A673 (cell line): Measurements from ENCODE around the gene KLK12. TPM values are rescaled to one million over a fixed set of nuclear protein-coding genes. Genes with fewer than 3 reads are reported as not detected.

Source experiments
- BruUV-seq: library from RNA; stranded (reverse); fragments of 400-500 nt; replicated peaks from 2 replicates; lab custom pipeline; 2021; lab: Mats Ljungman, UMichigan
- CTCF ChIA-PET: fragments of 300-600 bp; sonication (Branson Sonifier 250); formaldehyde crosslinking; loops from one replicate; lab custom pipeline; 2022; ENCODE audit warnings: antibody characterized with exemption; lab: Charles Lee
- POLR2A ChIA-PET: fragments of 300-600 bp; sonication (Branson Sonifier 250); formaldehyde crosslinking; loops from one replicate; lab custom pipeline; 2022; ENCODE audit warnings: antibody characterized with exemption; ENCODE audit not compliant: low non-redundant PET; lab: Charles Lee
- DNase-seq: peaks from one replicate; pipeline ENCODE4 v3.0.0-alpha.2; 2015; ENCODE audit warnings: low spot score
- H3K27ac ChIP-seq: fragments of 200-600 bp; sonication (generic); 2 replicates; pipeline ENCODE4 v1.5.1; 2016; ENCODE audit warnings: mixed run types, low read depth, mild to moderate bottlenecking, mixed read lengths, antibody characterized with exemption, low read length; ENCODE audit not compliant: poor library complexity, severe bottlenecking
- H3K27me3 ChIP-seq: fragments of 200-600 bp; sonication (generic); replicated peaks from 2 replicates; pipeline ENCODE4 v1.6.1; 2017; ENCODE audit warnings: mixed run types, low read depth, mild to moderate bottlenecking, mixed read lengths, antibody characterized with exemption, low read length; ENCODE audit not compliant: insufficient read depth, poor library complexity
- H3K36me3 ChIP-seq: fragments of 200-600 bp; sonication (generic); 2 replicates; pipeline ENCODE4 v1.6.1; 2016; ENCODE audit warnings: mixed run types, mild to moderate bottlenecking, mixed read lengths, antibody characterized with exemption, low read length; ENCODE audit not compliant: insufficient read depth, poor library complexity, severe bottlenecking
- H3K4me1 ChIP-seq: fragments of 200-600 bp; sonication (generic); 2 replicates; pipeline ENCODE4 v1.6.1; 2017; ENCODE audit warnings: mixed run types, mild to moderate bottlenecking, mixed read lengths, antibody characterized with exemption, low read length; ENCODE audit not compliant: insufficient read depth, poor library complexity, severe bottlenecking
- H3K4me3 ChIP-seq: fragments of 200-600 bp; sonication (generic); 2 replicates; pipeline ENCODE4 v1.5.1; 2016; ENCODE audit warnings: low read depth, mixed run types, mild to moderate bottlenecking, mixed read lengths, low read length; ENCODE audit not compliant: poor library complexity, severe bottlenecking
- H3K9me3 ChIP-seq: fragments of 200-600 bp; sonication (generic); 2 replicates; pipeline ENCODE4 v1.6.1; 2016; ENCODE audit warnings: mixed run types, low read depth, mild to moderate bottlenecking, mixed read lengths, antibody characterized with exemption, low read length; ENCODE audit not compliant: poor library complexity, severe bottlenecking
- EZH2 ChIP-seq: fragments of 200-600 bp; sonication (generic); IDR thresholded peaks from 2 replicates; pipeline ENCODE4 v1.6.1; 2017; ENCODE audit warnings: borderline replicate concordance, low read depth, mild to moderate bottlenecking, mixed read lengths, antibody characterized with exemption, low read length; ENCODE audit not compliant: poor library complexity, severe bottlenecking
- intact Hi-C: fragments of 100-400 bp; cut with micrococcal nuclease; formaldehyde crosslinking; loops from one replicate; pipeline ENCODE4 v1.10.0; 2022; ENCODE audit not compliant: unreplicated experiment
- total RNA-seq: library from RNA; stranded (reverse); gene quantifications from 2 replicates; pipeline ENCODE4 v1.2.3, GENCODE V29; 2021
- TF ChIP-seq, protein P1 (sequence below): fragments of 300-800, 200-600 bp; sonication (generic); conservative IDR thresholded peaks from 2 replicates; pipeline ENCODE4 v1.5.1; 2017; ENCODE audit warnings: low read depth, mild to moderate bottlenecking, antibody characterized with exemption, low read length, moderate library complexity, mixed read lengths

KLK12 gene
- total RNA-seq, 1 experiment from 2014 or later = not detected

DNA sequence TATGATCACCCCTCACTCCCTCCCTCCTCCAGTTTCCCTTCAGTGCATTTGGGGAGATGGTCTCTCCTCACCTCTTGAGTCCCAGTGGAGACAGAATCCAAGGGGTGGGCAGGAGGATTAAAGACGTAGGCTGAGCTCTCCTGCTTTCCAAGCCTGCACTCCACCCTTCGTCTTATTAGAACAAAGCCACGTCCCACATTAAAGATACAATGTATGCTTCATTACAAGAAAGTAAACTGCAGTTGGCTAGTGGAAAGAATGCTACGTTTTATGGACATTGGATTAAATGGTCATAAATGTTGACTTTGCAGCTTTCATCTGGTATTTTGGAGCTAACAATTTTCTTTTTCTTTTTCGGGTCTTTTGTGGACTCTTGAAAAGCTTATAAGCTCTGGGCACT lies 6.9 kb downstream of the KLK12 start:
- Histone ChIP-seq H3K36me3 (no peaks in the 10 kb centered on the region), H3K4me3 (no peak overlapping the region), H3K9me3 (no peaks in the 10 kb centered on the region), H3K27ac (no peak overlapping the region), H3K4me1 (no peaks in the 10 kb centered on the region), H3K27me3 (peaks cover 53% of the 10 kb centered on the region)
- CTCF ChIA-PET = no interaction called here
- no peak for DNase-seq
- no TSS peak for BruUV-seq
- POLR2A ChIA-PET = no interaction called here
- TF ChIP-seq, protein P1, sequence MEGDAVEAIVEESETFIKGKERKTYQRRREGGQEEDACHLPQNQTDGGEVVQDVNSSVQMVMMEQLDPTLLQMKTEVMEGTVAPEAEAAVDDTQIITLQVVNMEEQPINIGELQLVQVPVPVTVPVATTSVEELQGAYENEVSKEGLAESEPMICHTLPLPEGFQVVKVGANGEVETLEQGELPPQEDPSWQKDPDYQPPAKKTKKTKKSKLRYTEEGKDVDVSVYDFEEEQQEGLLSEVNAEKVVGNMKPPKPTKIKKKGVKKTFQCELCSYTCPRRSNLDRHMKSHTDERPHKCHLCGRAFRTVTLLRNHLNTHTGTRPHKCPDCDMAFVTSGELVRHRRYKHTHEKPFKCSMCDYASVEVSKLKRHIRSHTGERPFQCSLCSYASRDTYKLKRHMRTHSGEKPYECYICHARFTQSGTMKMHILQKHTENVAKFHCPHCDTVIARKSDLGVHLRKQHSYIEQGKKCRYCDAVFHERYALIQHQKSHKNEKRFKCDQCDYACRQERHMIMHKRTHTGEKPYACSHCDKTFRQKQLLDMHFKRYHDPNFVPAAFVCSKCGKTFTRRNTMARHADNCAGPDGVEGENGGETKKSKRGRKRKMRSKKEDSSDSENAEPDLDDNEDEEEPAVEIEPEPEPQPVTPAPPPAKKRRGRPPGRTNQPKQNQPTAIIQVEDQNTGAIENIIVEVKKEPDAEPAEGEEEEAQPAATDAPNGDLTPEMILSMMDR = no peak
- no peak for TF ChIP-seq EZH2
- intact Hi-C loops = no loop called here

DNA sequence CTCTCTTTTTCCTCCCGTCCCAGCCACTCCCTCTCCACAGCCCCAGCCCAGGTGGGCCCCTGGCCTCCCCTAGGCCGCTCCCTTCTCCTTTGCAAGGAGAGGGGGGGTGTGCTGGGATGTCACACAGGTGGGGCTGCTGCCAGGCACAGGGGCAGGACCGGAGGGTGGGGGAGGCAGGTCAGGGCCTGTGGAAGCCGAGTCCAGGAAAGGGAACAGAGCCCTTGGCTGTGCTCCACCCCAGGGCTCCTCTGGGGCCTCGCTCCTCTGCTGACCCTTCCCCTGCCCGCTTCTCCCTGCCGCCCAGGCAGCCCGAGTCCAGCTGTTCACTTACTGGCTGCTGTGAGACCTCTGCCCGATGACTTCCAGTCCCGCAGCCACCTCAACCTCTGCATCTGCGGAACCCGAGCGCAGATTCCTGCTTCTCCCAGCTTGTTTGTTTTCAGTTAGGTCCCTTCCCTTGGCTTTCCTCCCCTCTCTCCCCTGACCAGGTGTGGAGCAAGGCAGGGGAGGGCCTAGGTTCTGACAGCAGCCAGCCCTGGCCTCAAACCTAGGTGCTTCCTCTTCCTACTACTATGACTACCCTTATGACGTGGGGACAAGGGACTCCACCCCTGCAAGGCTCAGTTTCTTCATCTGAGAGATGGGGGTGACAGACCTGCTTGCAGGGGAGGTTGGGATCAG lies 7.5 kb downstream of the KLK12 start:
- ChIA-PET CTCF (no interaction called here), POLR2A (no interaction called here)
- Histone ChIP-seq H3K27ac (no peak overlapping the region), H3K4me1 (no peaks in the 10 kb centered on the region), H3K36me3 (no peaks in the 10 kb centered on the region), H3K4me3 (no peak overlapping the region), H3K27me3 (peaks cover 59% of the 10 kb centered on the region), H3K9me3 (no peaks in the 10 kb centered on the region)
- no peak for TF ChIP-seq EZH2
- TF ChIP-seq, protein P1 = no peak
- intact Hi-C loops = no loop called here
- no TSS peak for BruUV-seq
- DNase-seq = no peak

- no peak within 1 kb of the TSS for H3K27ac ChIP-seq
- ChIA-PET POLR2A (no interaction called here), CTCF (no interaction called here)
- BruUV-seq = no TSS peak
- TF ChIP-seq EZH2 = no peak
- TF ChIP-seq, protein P1 = no peak
- no peak within 1 kb of the TSS for H3K4me3 ChIP-seq
- no peaks in the 10 kb centered on the region for H3K4me1 ChIP-seq
- no peaks in the 10 kb centered on the region for H3K36me3 ChIP-seq
- H3K27me3 ChIP-seq = peaks cover 65% of the 10 kb centered on the region
- no peaks in the 10 kb centered on the region for H3K9me3 ChIP-seq
- intact Hi-C loops = no loop called here
- DNase-seq = no peak
Observed at GRCh38 chr19:51026554-51026831, 8.3 kb downstream of the KLK12 start, which contains the start of gene KLK11. TSS of gene KLK11 (minus strand) at chr19:51026616. CDS start at chr19:51025631, 985 bp downstream.
